ENCODE measurements around the gene ADAMTS2. TPM values are rescaled to one million over a fixed set of nuclear protein-coding genes. Genes with fewer than 3 reads are reported as not detected.

The ADAMTS2 gene
- total RNA-seq, 1 experiment from 2014 or later = 3.9 TPM

DNA sequence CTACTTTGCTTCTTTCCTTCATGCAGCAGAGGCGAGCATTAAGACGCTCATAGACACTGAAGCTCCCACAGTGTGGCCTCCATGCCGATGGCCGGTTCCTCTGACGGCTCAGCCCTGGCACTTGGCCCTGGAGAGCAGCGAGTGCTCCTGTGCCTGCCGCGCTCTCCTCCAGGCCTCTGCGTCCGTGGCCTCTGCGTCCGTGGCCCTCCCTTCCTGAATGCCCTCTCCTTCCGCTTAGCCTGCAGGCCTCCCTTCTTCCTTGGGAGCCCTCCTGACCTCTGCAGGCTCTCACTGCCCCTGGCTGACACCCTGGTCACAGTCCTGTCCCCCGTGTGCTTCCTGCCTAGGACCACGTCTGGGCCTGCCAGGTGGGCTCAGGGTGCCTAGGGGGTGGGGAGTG, 192.3 kb downstream of the ADAMTS2 start:
- TF ChIP-seq, protein P1, sequence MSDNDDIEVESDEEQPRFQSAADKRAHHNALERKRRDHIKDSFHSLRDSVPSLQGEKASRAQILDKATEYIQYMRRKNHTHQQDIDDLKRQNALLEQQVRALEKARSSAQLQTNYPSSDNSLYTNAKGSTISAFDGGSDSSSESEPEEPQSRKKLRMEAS (IDR thresholded peaks at IDR 0.05) = no peak
- TF ChIP-seq SRF (IDR thresholded peaks at IDR 0.05; ENCODE audit: low read depth) (no peak), FOSL1 (IDR thresholded peaks at IDR 0.05; ENCODE audit: low read depth) (no peak), CBX3 (IDR thresholded peaks at IDR 0.05; ENCODE audit: low read depth) (no peak), ZFX (IDR thresholded peaks at IDR 0.05) (no peak), SP1 (IDR thresholded peaks at IDR 0.05; ENCODE audit: low read depth) (no peak), POLR2A (IDR thresholded peaks at IDR 0.05; ENCODE audit: borderline replicate concordance, extremely low read depth, insufficient read depth, insufficient read length) (no peak), JUND (IDR thresholded peaks at IDR 0.05) (no peak), SIN3A (IDR thresholded peaks at IDR 0.05; ENCODE audit: low read depth) (no peak)
- TF ChIP-seq, protein P2, sequence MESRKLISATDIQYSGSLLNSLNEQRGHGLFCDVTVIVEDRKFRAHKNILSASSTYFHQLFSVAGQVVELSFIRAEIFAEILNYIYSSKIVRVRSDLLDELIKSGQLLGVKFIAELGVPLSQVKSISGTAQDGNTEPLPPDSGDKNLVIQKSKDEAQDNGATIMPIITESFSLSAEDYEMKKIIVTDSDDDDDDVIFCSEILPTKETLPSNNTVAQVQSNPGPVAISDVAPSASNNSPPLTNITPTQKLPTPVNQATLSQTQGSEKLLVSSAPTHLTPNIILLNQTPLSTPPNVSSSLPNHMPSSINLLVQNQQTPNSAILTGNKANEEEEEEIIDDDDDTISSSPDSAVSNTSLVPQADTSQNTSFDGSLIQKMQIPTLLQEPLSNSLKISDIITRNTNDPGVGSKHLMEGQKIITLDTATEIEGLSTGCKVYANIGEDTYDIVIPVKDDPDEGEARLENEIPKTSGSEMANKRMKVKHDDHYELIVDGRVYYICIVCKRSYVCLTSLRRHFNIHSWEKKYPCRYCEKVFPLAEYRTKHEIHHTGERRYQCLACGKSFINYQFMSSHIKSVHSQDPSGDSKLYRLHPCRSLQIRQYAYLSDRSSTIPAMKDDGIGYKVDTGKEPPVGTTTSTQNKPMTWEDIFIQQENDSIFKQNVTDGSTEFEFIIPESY (IDR thresholded peaks at IDR 0.05; ENCODE audit: extremely low read depth, insufficient replicate concordance, low read length) = no peak
- ChIA-PET CTCF (no interaction called here), RAD21 (ENCODE audit: low non-redundant PET in 1 of 2, low total read pairs in 2 of 2, uncharacterized antibody in 2 of 2, unreplicated experiment in 2 of 2) (no interaction called here), POLR2A (no interaction called here)
- no peaks in the 10 kb centered on the region for H3K9me3 ChIP-seq (ENCODE audit: control insufficient read depth in 1 of 2, insufficient read depth in 1 of 2, low read depth in 1 of 2, low read length in 2 of 2)
- no peak overlapping the region for H3K27ac ChIP-seq (ENCODE audit: low read depth, low read length)
- no peak overlapping the region for H2AFZ ChIP-seq (ENCODE audit: low read depth, low read length, poor library complexity, severe bottlenecking)
- no peaks in the 10 kb centered on the region for H3K9me2 ChIP-seq (ENCODE audit: insufficient read depth)
- DNase-seq (ENCODE audit: low read depth, low spot score) (no peak), ATAC-seq (no peak)
- no peaks in the 10 kb centered on the region for H3K27me3 ChIP-seq (ENCODE audit: insufficient read depth, low read length)
- intact Hi-C loops (cut with micrococcal nuclease) = no loop called here
- H3K36me3 ChIP-seq (ENCODE audit: control insufficient read depth in 1 of 2, insufficient read depth in 2 of 2, low read length in 2 of 2) = no peaks in the 10 kb centered on the region
- no peaks in the 10 kb centered on the region for H4K20me1 ChIP-seq (ENCODE audit: insufficient read depth)
- no peaks in the 10 kb centered on the region for H3K4me1 ChIP-seq (ENCODE audit: control insufficient read depth in 1 of 2, insufficient read depth in 2 of 2, low read length in 2 of 2)
- no TSS peak for BruUV-seq (replicated peaks)
- H3K9ac ChIP-seq (ENCODE audit: low read length) = no peak overlapping the region
- H3K4me3 ChIP-seq (replicated peaks in 1 of 2; ENCODE audit: low read depth in 1 of 2, low read length in 2 of 2) = no peak overlapping the region
- no peaks in the 10 kb centered on the region for H3K79me2 ChIP-seq (ENCODE audit: insufficient read depth, low read length)
- no peak overlapping the region for H3K4me2 ChIP-seq (ENCODE audit: low read length)

All from HCT116 (cell line).